Measurements from ENCODE around the gene SLC39A11. TPM values are rescaled to one million over a fixed set of nuclear protein-coding genes. Genes with fewer than 3 reads are reported as not detected.

The SLC39A11 gene
- total RNA-seq, 1 donor from 2014 or later: 34.8 TPM

GRCh38 chr17:72618001-72618509, 474.4 kb downstream of the SLC39A11 start:
- no peak overlapping the region for H3K4me3 Mint-ChIP-seq
- H3K27me3 Mint-ChIP-seq: peaks cover 28% of the 10 kb centered on the region
- ChIA-PET CTCF (no interaction called here), POLR2A (no interaction called here)
- no peaks in the 10 kb centered on the region for H3K36me3 Mint-ChIP-seq (ENCODE audit: low read depth)
- no peak overlapping the region for H3K27ac Mint-ChIP-seq
- no peaks in the 10 kb centered on the region for H3K9me3 Mint-ChIP-seq
- DNase-seq (no peak), ATAC-seq (ENCODE audit: low read depth) (no peak)
- peaks cover 2% of the 10 kb centered on the region for H3K4me1 Mint-ChIP-seq
- TF ChIP-seq CTCF (IDR thresholded peaks at IDR 0.05): no peak
- intact Hi-C loops (cut with micrococcal nuclease): no loop called here

- intact Hi-C loops (cut with micrococcal nuclease): no loop called here
- Mint-ChIP-seq H3K27ac (no peak overlapping the region), H3K9me3 (no peaks in the 10 kb centered on the region), H3K4me1 (peaks cover 2% of the 10 kb centered on the region), H3K36me3 (ENCODE audit: low read depth) (no peaks in the 10 kb centered on the region), H3K27me3 (peaks cover 26% of the 10 kb centered on the region), H3K4me3 (no peak overlapping the region)
- CTCF ChIA-PET: no interaction called here
- no peak for DNase-seq
- POLR2A ChIA-PET: no interaction called here
- no peak for TF ChIP-seq CTCF (IDR thresholded peaks at IDR 0.05)
- no peak for ATAC-seq (ENCODE audit: low read depth)
These were observed 474.9 kb downstream of the SLC39A11 start for GRCh38 chr17:72617557-72617956.

- H3K27ac Mint-ChIP-seq: no peak overlapping the region
- CTCF ChIA-PET: no interaction called here
These were observed 476.0 kb downstream of the SLC39A11 start for GRCh38 chr17:72616447-72616846.

GRCh38 chr17:72615627-72615991, 476.9 kb downstream of the SLC39A11 start:
- DNase-seq (no peak), ATAC-seq (ENCODE audit: low read depth) (no peak)
- no peak overlapping the region for H3K4me3 Mint-ChIP-seq
- peaks cover 2% of the 10 kb centered on the region for H3K4me1 Mint-ChIP-seq
- intact Hi-C loops (cut with micrococcal nuclease): no loop called here
- no peaks in the 10 kb centered on the region for H3K36me3 Mint-ChIP-seq (ENCODE audit: low read depth)
- H3K9me3 Mint-ChIP-seq: no peaks in the 10 kb centered on the region
- H3K27ac Mint-ChIP-seq: no peak overlapping the region
- no peak for TF ChIP-seq CTCF (IDR thresholded peaks at IDR 0.05)
- ChIA-PET POLR2A (no interaction called here), CTCF (no interaction called here)
- H3K27me3 Mint-ChIP-seq: peaks cover 18% of the 10 kb centered on the region

More at GRCh38 chr17:72616447-72616846, 476.0 kb downstream of the SLC39A11 start:
- intact Hi-C loops (cut with micrococcal nuclease): no loop called here
- Mint-ChIP-seq H3K36me3 (ENCODE audit: low read depth) (no peaks in the 10 kb centered on the region), H3K9me3 (no peaks in the 10 kb centered on the region), H3K27me3 (peaks cover 18% of the 10 kb centered on the region), H3K4me3 (no peak overlapping the region), H3K4me1 (peaks cover 2% of the 10 kb centered on the region)
- TF ChIP-seq CTCF (IDR thresholded peaks at IDR 0.05): no peak
- DNase-seq (no peak), ATAC-seq (ENCODE audit: low read depth) (no peak)
- POLR2A ChIA-PET: no interaction called here

- Mint-ChIP-seq H3K9me3 (no peaks in the 10 kb centered on the region), H3K27me3 (peaks cover 15% of the 10 kb centered on the region), H3K4me3 (no peak overlapping the region), H3K36me3 (ENCODE audit: low read depth) (no peaks in the 10 kb centered on the region), H3K4me1 (peaks cover 2% of the 10 kb centered on the region), H3K27ac (no peak overlapping the region)
- CTCF ChIA-PET: no interaction called here
- DNase-seq: no peak
- TF ChIP-seq CTCF (IDR thresholded peaks at IDR 0.05): no peak
- POLR2A ChIA-PET: no interaction called here
- intact Hi-C loops (cut with micrococcal nuclease): no loop called here
- no peak for ATAC-seq (ENCODE audit: low read depth)
These were observed 477.4 kb downstream of the SLC39A11 start for GRCh38 chr17:72614871-72615626.
